Raji (cell line): Measurements from ENCODE around the gene SLC2A4.

Experiments
- POLR2A ChIP-seq: IDR thresholded peaks from 2 replicates; pipeline ENCODE4 v1.6.1; 2011; ENCODE audit warnings: low read depth, low read length, control low read depth; ENCODE audit not compliant: insufficient read depth

SLC2A4 gene

DNA sequence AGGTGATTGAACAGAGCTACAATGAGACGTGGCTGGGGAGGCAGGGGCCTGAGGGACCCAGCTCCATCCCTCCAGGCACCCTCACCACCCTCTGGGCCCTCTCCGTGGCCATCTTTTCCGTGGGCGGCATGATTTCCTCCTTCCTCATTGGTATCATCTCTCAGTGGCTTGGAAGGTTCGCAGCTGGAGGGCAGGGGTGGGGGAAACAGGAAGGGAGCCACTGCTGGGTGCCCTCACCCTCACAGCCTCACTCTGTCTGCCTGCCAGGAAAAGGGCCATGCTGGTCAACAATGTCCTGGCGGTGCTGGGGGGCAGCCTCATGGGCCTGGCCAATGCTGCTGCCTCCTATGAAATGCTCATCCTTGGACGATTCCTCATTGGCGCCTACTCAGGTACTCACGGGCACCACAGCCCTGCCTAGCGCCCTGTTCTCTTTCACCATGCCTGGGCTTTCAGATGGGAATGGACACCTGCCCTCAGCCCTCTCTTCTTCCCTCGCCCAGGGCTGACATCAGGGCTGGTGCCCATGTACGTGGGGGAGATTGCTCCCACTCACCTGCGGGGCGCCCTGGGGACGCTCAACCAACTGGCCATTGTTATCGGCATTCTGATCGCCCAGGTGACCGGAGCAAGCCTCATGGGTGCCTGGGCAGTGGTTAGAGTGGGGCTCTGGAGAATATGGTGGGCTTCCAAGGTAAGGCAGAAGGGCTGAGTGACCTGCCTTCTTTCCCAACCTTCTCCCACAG lies 2.1 kb downstream of the SLC2A4 start:
- no peak for TF ChIP-seq POLR2A

DNA sequence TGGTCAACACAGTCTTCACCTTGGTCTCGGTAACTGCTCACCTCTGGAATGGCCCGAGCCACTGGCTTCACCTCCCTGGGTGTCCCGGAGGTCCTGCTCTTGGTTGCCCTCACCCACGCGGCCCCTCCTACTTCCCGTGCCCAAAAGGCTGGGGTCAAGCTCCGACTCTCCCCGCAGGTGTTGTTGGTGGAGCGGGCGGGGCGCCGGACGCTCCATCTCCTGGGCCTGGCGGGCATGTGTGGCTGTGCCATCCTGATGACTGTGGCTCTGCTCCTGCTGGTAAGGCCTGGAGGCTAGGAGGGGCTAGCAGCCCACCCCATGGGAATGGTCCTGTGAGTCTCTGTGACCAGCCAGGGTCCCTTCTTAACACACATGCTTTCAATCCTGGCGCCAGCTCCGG lies 3.4 kb downstream of the SLC2A4 start:
- TF ChIP-seq POLR2A, result no peak

DNA sequence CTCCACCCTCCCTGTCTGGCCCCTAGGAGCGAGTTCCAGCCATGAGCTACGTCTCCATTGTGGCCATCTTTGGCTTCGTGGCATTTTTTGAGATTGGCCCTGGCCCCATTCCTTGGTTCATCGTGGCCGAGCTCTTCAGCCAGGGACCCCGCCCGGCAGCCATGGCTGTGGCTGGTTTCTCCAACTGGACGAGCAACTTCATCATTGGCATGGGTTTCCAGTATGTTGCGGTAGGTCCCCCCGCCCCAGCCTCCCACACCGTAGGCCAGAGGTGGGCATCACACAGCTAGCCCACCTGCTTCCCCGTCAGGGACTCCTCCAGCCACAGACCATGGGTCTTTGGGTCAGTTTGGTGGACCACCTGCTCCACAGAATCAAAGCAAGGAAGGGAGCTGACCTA lies 4.2 kb downstream of the SLC2A4 start:
- no peak for TF ChIP-seq POLR2A

DNA sequence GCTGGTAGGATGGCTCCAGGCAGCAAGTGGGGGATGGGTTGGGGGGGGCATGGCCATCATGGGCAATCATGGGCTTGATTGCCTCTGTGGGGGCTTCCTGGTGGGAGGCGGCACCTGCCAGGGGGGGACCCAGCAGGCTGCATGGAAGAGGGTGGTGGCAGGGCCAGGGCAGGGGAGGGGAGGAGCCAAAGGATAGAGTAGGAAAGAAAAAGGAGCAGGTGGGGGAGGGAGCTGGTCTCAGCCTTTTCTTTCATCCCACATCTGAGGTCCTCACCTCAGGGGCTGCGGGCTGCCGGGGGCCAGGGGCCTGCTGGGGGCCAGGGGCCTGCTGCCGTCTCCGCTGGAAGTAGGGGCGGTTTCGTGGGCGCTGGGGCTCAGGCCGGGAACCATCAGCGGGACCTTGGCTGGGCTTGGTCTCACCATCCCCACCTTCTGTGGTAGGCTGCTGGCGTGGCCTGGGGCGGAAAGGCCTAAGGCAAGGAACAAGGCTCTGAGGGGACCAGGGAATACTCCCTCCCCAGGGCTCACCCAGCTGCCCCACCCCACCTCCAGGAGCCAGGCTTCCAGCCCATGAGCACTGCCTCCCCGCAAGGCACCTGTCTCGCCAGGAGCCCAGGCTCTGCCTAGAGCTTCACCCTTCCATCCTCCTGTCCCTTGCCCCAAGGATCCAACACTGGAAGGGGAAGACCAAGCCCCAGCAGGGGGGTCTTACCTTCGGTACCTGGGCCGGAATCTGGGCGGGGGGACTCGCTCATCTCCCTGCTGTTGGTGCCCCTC lies 7.9 kb downstream of the SLC2A4 start:
- no peak for TF ChIP-seq POLR2A

DNA sequence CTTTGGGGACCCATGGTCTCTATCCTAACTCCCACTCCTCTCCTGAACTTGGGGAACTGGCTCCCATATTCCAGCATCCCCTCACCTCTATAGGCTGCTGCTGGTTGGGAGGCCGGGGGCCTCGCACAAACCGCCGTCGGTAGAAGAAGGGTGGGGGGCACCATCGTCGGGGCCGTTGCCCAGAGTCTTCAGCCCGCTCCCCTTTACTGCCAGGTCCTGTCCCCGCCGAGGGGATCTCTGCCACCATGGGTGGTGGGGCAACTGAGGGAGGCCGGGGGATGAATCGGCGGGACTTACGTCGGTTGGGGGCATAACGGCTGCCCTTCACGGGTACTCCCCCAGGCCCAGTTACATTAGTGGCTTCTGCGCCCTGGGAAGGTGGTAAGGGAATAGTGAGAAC lies 8.6 kb downstream of the SLC2A4 start:
- no peak for TF ChIP-seq POLR2A

DNA sequence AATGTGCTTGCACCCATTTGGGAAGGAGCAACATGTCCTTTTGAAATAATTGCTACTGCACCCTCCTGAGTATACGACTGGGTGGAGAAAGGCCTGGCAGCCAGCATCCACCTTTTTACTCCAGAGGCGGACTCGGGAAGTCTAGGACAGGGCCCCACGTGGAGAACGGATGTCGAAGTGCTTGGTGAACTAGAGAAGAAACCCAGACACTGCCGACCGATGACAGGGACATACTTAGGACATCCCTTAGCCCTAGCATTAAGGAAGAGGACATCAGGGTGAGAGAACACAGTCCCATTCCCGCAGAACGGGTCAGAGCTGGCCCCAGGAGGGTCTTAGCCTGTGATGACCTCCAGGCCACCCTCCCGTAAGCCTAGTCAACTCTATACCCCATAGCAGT lies 9.2 kb downstream of the SLC2A4 start:
- no peak for TF ChIP-seq POLR2A

DNA sequence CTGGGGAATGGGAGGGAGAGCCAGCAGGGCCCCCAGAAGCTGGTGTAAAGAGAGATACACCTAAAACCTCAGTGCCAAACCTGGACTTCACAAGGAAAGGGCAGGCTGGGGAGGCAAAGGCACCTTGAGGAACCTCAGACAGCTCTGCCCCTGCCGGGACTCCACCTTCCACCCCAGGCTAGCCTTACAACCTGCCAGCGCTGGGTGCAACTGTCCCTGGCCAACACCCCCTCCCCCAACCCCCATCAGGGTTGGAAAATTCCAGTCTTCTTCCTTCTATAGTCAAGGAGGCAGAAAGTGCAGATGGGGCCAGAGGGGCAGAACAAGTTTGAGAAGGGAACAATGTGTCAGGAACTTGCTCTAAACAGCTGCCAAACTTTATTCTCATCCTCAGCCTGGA lies 10.7 kb downstream of the SLC2A4 start:
- no peak for TF ChIP-seq POLR2A

DNA sequence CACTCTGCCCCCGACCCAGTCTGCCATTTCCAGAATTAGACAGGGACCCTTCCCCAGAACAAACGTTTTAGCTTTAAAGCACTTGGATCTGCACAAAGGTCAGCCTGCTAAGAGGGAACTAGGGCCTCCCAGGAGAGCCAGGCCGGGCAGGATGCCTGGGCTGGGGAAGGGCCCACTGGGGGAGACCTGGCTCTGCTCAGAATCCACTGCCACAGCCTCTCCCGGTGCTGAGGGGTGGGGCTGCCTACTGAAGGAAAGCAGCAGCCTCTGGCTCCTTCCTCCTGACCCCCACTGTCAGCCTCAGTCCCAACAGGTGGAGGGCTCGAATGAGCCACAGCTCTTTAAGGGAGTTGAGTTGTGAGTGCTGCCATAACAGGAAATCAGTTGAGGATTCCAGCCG lies 11.2 kb downstream of the SLC2A4 start:
- no peak for TF ChIP-seq POLR2A

DNA sequence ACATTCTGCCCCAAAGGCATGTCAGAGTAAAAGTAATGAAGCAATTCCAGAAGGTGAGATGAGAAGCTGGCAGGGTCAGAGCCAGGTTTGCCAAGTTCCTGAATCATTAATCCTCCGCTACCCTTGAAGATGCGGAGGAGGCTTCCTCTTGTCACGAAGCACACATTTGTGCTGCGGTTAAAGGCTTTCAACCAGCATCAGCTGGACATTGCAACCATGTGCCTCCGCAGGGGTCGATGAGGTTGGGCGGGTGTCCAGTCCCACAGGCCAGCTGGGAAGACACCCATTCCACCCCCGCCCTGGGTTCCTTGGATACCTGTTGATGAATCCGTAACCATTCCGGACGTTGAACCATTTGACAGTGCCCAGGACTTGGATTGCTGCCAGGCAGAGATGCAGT lies 11.6 kb downstream of the SLC2A4 start:
- no peak for TF ChIP-seq POLR2A

DNA sequence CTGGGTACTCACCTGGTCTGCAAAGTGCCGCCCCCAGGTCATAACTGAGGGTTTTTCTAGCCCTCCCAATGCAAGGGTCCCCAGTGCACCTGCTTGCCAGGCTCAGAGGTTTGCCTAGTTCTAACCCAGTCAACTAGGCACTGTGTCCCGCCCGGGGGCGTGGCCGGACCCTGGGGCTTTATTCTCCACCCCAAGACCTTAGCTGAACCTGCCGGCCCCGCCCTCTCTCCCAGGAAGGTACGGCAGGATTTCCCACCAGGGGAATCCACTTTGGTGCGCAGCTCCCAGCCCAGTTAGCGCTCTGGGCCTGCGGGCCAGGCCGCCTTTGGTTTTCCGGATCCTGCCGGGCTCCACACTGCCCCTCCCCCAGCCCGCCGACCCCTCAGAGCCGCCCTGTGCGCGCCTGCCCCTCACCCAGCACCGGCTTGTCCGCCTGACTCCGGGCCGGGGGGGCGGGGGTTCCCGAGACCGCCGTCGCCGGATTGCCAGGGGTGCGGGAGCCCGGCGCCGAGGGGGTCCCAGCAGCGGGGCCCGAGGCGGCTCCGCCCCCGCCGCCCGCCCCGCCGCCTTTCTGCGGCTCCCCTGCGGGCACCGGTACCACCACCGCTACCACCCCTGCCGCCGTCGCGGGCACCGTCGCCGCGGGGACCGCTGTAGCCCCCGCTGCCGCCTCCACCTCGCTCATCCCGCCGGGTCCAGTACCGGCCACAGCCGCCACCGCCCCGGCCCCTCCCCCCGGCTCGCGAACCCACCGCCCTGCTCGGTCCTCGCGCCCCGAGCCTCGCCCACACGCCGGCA lies 12.5 kb downstream of the SLC2A4 start:
- no peak for TF ChIP-seq POLR2A

DNA sequence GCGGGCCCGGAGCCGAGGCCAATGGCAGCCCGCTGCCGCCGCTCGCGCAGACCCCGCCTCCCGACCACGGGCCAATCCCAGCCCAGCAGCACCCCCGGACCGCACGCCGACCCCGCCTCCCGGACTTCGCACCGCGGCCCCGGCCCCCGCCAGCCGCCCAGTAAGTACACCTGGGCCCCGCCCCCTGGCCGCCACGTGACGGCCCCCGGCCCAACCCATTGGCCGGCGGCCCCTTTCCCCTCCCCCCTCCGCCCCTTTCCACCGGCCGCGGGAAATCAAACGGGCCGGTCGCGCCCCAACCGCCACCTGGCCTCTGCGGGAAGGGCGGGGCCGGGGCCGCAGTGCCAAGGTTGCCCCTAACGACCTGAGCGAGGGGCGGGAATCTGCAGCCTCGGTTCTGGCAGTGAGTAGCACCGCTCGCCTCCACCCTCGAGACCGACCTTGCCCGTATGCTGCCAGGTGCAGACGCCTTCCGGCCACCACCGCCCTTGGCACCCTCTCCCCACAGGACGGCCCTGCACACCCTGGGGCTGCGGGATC lies 13.2 kb downstream of the SLC2A4 start, which contains the start of gene YBX2:
TSS of gene YBX2 (minus strand) at position 26 of the 540 bp plus-strand sequence. CDS start 139 bp downstream, outside the sequence.
- TF ChIP-seq POLR2A, result no peak

DNA sequence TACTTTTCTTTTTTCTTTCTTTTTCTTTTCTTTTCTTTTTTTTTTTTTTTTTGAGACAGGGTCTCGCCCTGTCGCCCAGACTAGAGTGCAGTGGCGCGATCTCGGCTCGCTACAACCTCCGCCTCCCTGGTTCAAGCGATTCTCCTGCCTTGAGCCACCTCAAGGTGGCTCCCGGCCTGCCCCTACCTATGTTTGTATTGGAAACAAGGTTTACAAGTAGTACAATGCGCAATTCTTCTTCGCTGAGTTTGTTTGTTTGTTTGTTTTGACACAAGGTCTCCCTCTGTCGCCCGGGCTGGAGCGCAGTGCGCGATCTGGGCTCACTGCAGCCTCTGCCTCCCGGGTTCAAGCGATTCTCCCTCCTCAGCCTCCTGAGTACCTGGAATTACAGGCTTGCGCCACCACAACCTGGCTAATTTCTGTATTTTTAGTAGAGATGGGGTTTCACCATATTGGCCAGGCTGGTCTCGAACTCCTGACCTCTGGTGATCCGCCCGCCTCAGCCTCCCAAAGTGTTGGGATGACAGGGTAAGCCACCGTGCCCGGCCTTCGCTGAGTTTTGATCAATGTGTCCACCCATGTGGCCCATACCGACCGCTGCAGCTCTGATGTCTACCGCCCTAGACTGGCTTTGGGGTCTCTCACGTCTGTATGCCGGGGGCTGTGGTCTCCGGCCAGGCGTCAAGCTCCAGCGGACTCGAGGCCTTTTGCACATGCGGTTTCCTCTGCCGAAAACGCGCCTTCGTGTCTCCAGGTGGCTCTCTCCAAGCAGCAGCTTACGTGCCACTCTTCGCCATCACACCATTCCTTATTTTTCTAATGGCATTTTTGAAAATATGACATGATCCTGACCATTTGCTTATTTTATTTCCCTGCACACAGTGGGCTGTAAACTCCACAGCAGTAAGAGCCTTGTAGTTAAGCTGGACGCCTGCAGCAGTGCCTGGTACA lies 14.0 kb downstream of the SLC2A4 start:
- no peak for TF ChIP-seq POLR2A

DNA sequence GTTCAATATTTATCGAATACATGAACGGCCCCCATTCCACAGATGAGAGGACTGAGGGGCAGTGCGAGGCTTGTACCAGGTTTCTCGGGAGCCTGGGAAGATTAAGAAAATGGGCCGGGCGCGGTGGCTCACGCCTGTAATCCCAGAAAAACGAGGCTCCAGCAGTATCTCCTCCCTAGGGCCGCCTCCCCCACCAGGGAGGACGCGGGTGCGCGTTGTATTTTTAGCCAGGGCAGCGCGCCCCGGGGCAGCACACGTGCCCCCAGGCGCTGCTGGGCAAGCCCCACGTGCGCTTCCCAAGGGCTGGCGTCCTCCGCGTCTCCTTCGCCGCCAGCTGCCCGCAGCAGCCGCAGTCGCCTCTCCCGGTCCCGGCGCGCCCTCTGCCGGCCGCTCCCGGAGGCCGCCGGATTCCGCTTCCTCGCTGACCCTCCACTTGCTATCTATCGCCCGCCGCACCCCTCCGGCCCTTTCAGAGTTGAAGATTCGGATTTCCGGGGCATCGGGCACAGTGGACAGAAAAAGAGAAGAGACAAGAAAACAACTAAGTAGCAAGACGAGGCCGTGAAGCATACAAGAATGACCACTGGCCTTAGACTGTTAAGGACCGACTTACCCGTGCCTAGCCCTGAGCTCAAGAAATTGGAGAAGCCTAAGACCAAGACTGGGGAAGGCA lies 14.8 kb downstream of the SLC2A4 start:
- TF ChIP-seq POLR2A, result no peak

DNA sequence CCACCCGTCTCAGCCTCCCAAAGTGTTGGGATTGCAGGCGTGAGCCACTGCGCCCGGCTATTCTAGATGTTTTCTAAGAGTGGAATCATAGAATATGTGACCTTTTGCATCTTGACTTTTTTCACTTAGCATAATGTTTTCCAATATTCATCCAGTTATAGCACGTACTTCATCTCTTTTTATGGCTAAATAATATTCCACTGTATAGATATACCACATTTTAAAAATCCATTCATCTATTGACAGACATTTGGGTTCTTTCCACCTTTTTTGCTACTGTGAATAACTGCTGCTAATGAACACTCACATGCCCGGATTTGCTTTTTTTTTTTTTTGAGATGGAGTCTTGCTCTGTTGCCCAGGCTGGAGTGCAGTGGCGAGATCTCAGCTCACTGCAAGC lies 22.7 kb downstream of the SLC2A4 start:
- TF ChIP-seq POLR2A, result no peak
